Hypothalamus (tissue), 51 donors: ENCODE measurements around the gene PAPPA2.

ENCODE experiments used
- DNase-seq, 51 donors: peaks; one replicate each; lab custom pipeline; 2025; lab: John Stamatoyannopoulos, UW

Gene PAPPA2

GRCh38 chr1:176682830-176683535 is 220.0 kb downstream of the PAPPA2 start:
- no peak for DNase-seq

- DNase-seq: peak in 9 of 51 donors; percentile 4 to 27 (median 7)
These were observed 228.6 kb downstream of the PAPPA2 start for GRCh38 chr1:176691251-176692228.

- DNase-seq: peak in 1 of 51 donors; percentile 25
These were observed 229.5 kb downstream of the PAPPA2 start for GRCh38 chr1:176692431-176692830.

DNA sequence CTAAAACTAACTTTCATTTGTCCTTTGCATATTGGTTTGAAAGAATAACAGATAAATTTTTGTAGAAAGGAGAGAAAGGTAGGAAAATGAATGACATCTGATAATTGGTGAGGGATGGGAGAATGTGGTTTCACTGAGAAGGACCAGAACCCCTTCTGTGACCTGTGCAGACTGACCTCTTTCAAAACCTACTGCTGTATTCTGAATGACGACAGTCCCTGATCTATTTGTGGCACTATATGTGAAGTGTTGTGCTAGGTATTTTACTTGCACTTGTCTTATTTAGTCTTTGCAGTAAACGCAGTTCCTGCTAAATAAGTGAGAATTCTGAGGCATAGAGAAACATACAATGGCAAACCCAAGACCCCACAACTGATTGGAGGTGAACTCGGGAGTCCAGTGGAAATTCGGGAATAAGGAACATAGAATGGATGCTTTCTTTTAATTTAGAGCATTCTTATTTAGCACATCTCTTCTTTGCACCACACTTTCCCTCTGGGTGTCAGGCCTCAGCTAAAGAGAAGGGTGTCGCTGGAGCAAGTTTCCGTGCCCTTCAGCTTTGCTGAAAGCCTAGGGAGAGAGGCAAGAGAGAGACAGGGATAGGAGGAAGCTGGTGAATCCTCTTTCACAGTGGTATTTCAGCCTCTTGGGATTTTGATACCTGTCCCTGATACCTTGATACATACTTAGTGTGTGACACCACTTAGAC is 230.2 kb downstream of the PAPPA2 start:
- no peak for DNase-seq

DNA sequence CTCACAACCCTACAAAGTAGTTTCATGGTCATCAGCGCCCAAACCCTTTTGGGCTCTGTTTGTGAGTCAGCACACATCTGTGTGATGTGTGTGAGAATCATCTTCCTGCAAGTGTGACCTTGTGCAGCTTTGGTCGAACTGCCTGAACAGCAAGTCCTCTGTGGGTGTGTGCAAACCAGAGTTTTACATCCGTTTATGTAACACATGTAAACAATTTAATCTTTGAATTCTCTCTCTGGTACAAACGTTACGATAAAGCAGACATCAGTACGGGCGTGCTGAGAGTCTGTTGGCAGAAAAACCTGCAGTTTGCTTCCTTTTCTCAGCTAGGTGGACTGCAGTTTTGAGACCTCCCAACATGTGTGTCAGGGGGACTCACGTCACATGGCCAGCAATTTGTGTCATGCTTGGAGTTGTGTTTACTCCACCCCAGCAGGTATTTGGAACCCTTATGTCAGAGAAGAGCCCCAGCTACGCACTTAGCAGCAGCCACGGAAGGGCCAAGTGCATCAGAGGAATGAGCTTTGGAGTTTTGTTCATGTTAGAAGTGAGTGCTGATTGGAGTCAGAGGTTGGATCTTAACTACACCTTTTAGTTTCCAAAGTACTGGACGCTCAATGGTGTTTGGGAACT is 230.8 kb downstream of the PAPPA2 start:
- no peak for DNase-seq

- no peak for DNase-seq
These were observed 231.7 kb downstream of the PAPPA2 start for GRCh38 chr1:176694713-176695112.

GRCh38 chr1:176696109-176696508 is 233.1 kb downstream of the PAPPA2 start:
- DNase-seq: no peak

GRCh38 chr1:176696689-176697088 is 233.7 kb downstream of the PAPPA2 start:
- no peak for DNase-seq

DNA sequence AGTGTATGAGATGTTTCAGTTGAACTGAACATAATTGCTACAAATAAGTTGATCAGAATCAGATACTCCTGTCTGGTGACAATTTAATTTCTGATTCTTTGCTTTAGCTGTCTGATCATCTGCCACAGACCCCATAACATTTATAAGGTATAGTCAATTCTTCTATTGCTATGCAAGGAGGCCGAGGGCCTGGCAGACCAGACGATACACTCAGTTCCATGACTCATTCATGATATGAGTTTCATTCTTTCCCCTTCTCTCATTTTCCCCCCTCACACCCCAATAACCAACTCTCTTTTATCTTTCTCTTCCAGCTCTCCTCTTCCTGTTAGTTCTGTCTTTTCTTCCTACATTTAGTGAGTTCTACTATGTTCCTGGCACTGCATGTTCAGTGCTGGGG is 236.8 kb downstream of the PAPPA2 start:
- no peak for DNase-seq

GRCh38 chr1:176701151-176701866 is 238.3 kb downstream of the PAPPA2 start:
- no peak for DNase-seq

GRCh38 chr1:176702901-176703300 is 239.9 kb downstream of the PAPPA2 start:
- no peak for DNase-seq

GRCh38 chr1:176705585-176705984 is 242.6 kb downstream of the PAPPA2 start:
- DNase-seq: no peak

DNA sequence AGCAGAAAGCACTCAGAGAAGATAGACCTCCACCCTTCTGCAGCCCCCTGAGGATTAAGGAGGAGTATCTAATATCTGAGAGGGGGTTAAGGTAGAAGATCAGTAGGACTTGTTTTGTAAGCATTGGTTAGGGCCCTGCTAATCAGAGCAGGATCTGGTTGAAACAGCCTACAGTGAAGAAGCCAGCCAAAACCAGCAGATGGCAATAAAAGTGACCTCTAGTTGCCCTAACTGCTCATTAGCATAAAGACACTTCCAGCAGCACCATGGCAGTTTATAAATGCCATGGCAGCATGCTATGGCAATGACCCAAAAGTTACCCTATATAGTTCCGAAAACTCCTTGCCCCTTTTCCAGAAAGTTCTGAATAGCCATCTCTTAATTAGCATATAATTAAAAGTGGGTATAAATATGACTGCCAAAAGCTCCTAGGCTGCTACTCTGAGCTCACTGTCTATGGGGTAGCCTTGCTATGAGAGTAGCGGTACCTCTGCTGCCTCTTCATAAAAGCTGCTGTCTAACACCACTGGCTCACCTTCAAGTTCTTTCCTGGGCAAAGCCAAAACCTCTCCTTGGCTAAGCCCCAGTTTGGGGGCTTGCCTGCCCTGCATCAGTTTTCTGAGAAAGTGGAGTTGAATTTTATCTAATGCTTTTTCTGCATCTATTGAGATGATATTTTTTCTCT is 254.2 kb downstream of the PAPPA2 start:
- peak in 5 of 51 donors; percentile 2 to 17 (median 10) for DNase-seq

DNA sequence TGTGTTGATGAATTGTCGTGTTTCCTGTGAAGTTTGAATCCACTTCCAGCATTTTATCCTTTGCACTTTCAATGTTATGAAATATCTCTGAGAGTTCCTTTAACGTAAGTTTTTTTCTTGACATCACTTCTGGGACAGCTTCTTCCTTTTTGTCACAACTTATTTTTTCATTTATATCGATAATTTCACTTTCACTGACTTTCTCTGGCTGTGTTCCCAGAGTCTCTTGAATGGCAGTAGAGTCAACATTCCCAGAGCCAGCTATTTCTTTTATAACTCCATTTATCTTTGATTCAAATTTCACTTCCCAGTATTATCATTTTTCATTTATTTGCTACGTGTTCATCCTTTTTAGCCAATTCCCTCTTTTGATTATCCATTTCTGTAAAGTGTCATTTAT is 256.5 kb downstream of the PAPPA2 start:
- DNase-seq: no peak

DNA sequence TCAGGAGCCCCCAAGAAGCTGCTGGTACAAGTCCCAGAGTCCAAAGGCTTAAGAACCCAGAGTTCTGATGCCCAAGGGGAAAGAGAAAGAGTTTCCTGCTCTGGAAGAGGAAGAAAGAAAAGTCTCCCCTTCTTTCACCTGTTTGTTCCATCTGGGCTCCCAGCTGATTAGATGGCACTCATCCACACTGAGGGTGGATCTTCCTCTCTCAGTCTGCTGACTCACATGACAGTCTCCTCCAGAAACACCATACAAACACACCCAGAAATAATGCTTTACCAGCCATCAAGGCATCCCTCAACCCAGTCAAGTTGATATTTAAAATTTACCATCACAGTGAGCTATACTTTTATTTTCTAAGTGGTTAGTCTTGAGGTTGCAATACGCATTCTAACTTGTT is 257.9 kb downstream of the PAPPA2 start:
- no peak for DNase-seq

DNA sequence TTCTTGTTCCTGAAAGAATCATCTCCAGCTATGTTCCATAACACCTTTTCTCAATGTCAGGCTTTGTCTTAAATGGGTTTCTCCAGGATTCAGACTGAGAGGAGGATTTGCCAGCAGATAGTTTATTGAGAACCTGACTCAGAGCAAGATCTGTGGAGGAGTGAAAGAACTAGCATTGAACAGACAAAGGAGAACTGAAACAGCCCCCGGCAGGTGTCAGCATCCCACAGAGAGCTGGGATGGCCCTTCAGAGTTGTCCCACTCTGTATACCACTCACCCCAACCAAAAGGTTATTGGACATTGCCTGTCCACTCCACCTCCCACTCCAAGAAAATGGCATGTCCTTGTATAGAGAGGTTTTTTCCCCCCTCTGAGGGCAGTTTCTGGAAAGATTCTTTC is 270.7 kb downstream of the PAPPA2 start:
- no peak for DNase-seq

- DNase-seq: no peak
These were observed 272.2 kb downstream of the PAPPA2 start for GRCh38 chr1:176735201-176735600.

DNA sequence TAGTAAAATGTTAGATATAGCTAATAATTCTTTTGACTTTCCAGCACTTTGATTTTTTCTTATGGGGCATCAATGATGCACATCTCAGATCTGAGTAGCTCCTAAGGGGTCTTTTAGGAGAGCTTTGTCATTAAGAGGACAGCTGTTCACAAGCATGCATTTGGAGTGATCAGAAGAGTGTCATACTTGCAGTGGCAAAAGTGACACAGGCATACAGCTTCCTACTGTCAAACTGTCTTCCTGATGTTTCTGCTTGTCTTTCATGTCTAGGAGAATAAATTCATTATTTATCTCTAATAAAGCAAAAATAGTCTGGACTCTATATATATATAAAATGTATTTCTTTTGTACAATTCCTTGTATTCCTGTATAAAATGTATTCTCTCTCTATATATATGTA is 273.0 kb downstream of the PAPPA2 start:
- DNase-seq: no peak

DNA sequence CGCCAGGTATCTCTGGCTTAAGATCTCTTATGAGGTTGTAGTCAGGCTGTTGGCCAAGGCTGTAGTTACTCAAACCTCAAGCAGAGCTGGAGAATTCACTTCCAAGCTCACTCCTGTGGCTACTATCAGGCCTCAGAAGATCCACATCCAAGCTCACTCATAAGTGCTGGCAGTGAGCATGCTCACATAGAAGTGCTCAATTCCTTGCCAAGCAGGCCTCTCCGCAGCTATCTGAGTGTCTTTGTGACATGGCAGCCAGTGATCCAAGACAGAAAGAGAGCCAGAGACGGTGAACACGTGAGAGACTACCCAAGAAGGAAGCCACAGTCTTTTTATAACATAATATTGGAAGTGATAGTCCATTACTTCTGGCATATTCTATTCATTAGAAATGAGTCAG is 278.2 kb downstream of the PAPPA2 start:
- DNase-seq: no peak
